Activated T-helper 2 cell treated with anti-CD3 and anti-CD28 coated beads, Interferon-gamma antibody, Interleukin-2, Interleukin-4, amounts not matched to agents 10 μg/mL and 5 μg/mL and 100 μg/mL, durations not matched to agents 14 hours and 24 hours and 36 hours (primary cell): ENCODE results near the gene POGZ. TPM values are rescaled to one million over a fixed set of nuclear protein-coding genes. Genes with fewer than 3 reads are reported as not detected.
A peak's percentile ranks its signal among the peaks of the same experiment; 100 is the strongest.
"Not testable (repeated sequence)": the region's sequence is repeated elsewhere in the genome, so short reads cannot be mapped to it uniquely, and the experiment has no call there.

Experiments
- DNase-seq: peaks from one replicate; pipeline ENCODE4 v3.0.0; 2021; ENCODE audit warnings: low spot score
- H3K27ac Mint-ChIP-seq: one replicate; pipeline ENCODE4 v1.8.0; 2021; ENCODE audit warnings: mixed read lengths
- H3K27me3 Mint-ChIP-seq: one replicate; pipeline ENCODE4 v1.8.0; 2021; ENCODE audit warnings: low read depth, mixed read lengths
- H3K36me3 Mint-ChIP-seq: one replicate; pipeline ENCODE4 v1.8.0; 2021; ENCODE audit warnings: low read depth, mixed read lengths
- H3K4me1 Mint-ChIP-seq: one replicate; pipeline ENCODE4 v1.8.0; 2021; ENCODE audit warnings: low read depth, mixed read lengths
- H3K4me3 Mint-ChIP-seq: one replicate; pipeline ENCODE4 v1.8.0; 2021; ENCODE audit warnings: low read depth, mild to moderate bottlenecking, moderate library complexity, mixed read lengths
- H3K9me3 Mint-ChIP-seq: one replicate; pipeline ENCODE4 v1.8.0; 2021; ENCODE audit warnings: mixed read lengths
- intact Hi-C: fragments of 100-400 bp; cut with micrococcal nuclease; formaldehyde crosslinking; loops from one replicate; pipeline ENCODE4 v1.15.1; 2023
- total RNA-seq: library from RNA; stranded (reverse); gene quantifications from 2 replicates; pipeline ENCODE4 v1.2.3, GENCODE V29; 2022

Gene POGZ
- total RNA-seq, 1 donor from 2014 or later = 89.1 TPM

- H3K27me3 Mint-ChIP-seq = no peaks in the 10 kb centered on the region
- H3K4me1 Mint-ChIP-seq = peaks cover 19% of the 10 kb centered on the region
- peaks cover 71% of the 10 kb centered on the region for H3K36me3 Mint-ChIP-seq
- peak overlapping the region; percentile 32 for H3K4me3 Mint-ChIP-seq
- peak overlapping the region; percentile 45 for H3K27ac Mint-ChIP-seq
- intact Hi-C loops = no loop called here
- H3K9me3 Mint-ChIP-seq = no peaks in the 10 kb centered on the region
- no peak for DNase-seq
These were observed 57.4 kb downstream of the POGZ start for GRCh38 chr1:151401860-151402259.

GRCh38 chr1:151401125-151401788 is 58.0 kb downstream of the POGZ start:
- peaks cover 19% of the 10 kb centered on the region for H3K4me1 Mint-ChIP-seq
- H3K4me3 Mint-ChIP-seq = peak overlapping the region; percentile 98
- H3K9me3 Mint-ChIP-seq = no peaks in the 10 kb centered on the region
- H3K27me3 Mint-ChIP-seq = no peaks in the 10 kb centered on the region
- peak overlapping the region; percentile 100 for H3K27ac Mint-ChIP-seq
- DNase-seq = no peak
- intact Hi-C loops = no loop called here
- H3K36me3 Mint-ChIP-seq = peaks cover 68% of the 10 kb centered on the region

GRCh38 chr1:151399324-151400171 is 59.7 kb downstream of the POGZ start, which contains the start of gene PSMB4:
TSS of gene PSMB4 (plus strand) at chr1:151399573. CDS start at chr1:151399588, 15 bp downstream.
- peak within 1 kb of the TSS; percentile 100 for H3K27ac Mint-ChIP-seq
- H3K9me3 Mint-ChIP-seq = no peaks in the 10 kb centered on the region
- H3K4me3 Mint-ChIP-seq = peak within 1 kb of the TSS; percentile 98

GRCh38 chr1:151396265-151396664 is 63.0 kb downstream of the POGZ start:
- H3K4me3 Mint-ChIP-seq, H3K27ac Mint-ChIP-seq, DNase-seq, H3K9me3 Mint-ChIP-seq, intact Hi-C loops: not testable (repeated sequence)
- Mint-ChIP-seq H3K27me3 (peaks cover 12% of the 10 kb centered on the region), H3K36me3 (peaks cover 20% of the 10 kb centered on the region), H3K4me1 (peaks cover 13% of the 10 kb centered on the region)

More at GRCh38 chr1:151399324-151400171, 59.7 kb downstream of the POGZ start, which contains the start of gene PSMB4:
- H3K4me1 Mint-ChIP-seq = peaks cover 19% of the 10 kb centered on the region
- intact Hi-C loops = loop anchor here (1.0 kb wide), 1 partner anchor 52 kb away; the partner anchor contains the start of gene RFX5
- H3K36me3 Mint-ChIP-seq = peaks cover 51% of the 10 kb centered on the region
- peaks cover under 1% of the 10 kb centered on the region for H3K27me3 Mint-ChIP-seq
- peak; percentile 81 for DNase-seq

DNA sequence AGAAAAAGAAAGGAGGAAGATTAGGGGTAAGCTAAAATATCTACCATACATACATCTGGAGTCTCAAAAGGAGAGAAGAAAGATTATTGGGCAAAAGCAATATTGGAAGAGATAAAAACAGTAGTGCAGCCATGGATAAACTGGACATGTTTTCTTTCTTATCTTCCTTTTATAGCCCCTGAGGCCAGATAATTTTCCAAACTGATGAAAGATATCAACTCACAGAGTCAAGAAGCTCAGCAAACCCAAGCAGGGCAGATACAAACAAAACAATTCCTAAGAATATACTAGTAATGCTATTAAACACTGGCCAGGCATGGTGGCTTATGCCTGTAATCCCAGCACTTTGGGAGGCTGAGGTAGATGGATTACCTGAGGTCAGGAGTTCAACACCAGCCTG is 65.7 kb downstream of the POGZ start:
- Mint-ChIP-seq H3K27me3 (peaks cover 12% of the 10 kb centered on the region), H3K9me3 (no peaks in the 10 kb centered on the region), H3K36me3 (no peaks in the 10 kb centered on the region), H3K4me3 (no peak overlapping the region), H3K27ac (no peak overlapping the region), H3K4me1 (no peaks in the 10 kb centered on the region)
- DNase-seq = no peak
- intact Hi-C loops = no loop called here

GRCh38 chr1:151391079-151391563 is 68.2 kb downstream of the POGZ start:
- Mint-ChIP-seq H3K27me3 (peaks cover 12% of the 10 kb centered on the region), H3K4me3 (no peak overlapping the region), H3K4me1 (peaks cover 1% of the 10 kb centered on the region), H3K27ac (no peak overlapping the region), H3K9me3 (no peaks in the 10 kb centered on the region), H3K36me3 (no peaks in the 10 kb centered on the region)
- intact Hi-C loops = no loop called here
- no peak for DNase-seq

GRCh38 chr1:151390221-151391078 is 68.8 kb downstream of the POGZ start:
- DNase-seq, H3K27ac Mint-ChIP-seq, intact Hi-C loops: not testable (repeated sequence)

GRCh38 chr1:151386002-151386401 is 73.3 kb downstream of the POGZ start:
- no peak for DNase-seq
- peaks cover 1% of the 10 kb centered on the region for H3K4me1 Mint-ChIP-seq
- no peak overlapping the region for H3K27ac Mint-ChIP-seq
- H3K27me3 Mint-ChIP-seq = no peaks in the 10 kb centered on the region
- no peaks in the 10 kb centered on the region for H3K9me3 Mint-ChIP-seq
- no peaks in the 10 kb centered on the region for H3K36me3 Mint-ChIP-seq
- intact Hi-C loops = no loop called here
- H3K4me3 Mint-ChIP-seq = no peak overlapping the region

More at GRCh38 chr1:151390221-151391078, 68.8 kb downstream of the POGZ start:
- not testable (repeated sequence) for H3K4me1 Mint-ChIP-seq, H3K9me3 Mint-ChIP-seq, H3K4me3 Mint-ChIP-seq, H3K36me3 Mint-ChIP-seq
- H3K27me3 Mint-ChIP-seq = peaks cover 12% of the 10 kb centered on the region

DNA sequence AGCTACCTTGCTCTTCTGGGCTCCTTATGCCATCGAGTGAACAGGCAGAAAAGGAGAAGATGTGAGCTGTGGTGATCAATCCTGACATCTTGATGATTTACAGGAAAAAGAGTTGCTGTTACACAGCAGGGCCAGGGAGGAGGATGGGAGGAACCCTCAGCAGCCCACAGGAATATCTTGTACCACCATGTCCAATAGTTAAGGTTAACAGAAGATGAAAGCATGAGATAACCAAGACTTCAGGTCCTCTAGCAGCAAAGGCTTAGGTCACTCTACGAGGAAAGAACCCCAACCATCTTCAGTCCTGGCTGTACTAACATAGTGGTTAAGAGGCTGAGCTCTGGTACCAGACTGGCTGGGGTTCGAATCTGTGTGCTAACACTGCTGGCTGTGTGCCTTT is 74.7 kb downstream of the POGZ start:
- no peak for DNase-seq
- no peak overlapping the region for H3K4me3 Mint-ChIP-seq
- no peak overlapping the region for H3K27ac Mint-ChIP-seq
- peaks cover 1% of the 10 kb centered on the region for H3K4me1 Mint-ChIP-seq
- intact Hi-C loops = no loop called here
- H3K27me3 Mint-ChIP-seq = no peaks in the 10 kb centered on the region
- H3K36me3 Mint-ChIP-seq = no peaks in the 10 kb centered on the region
- no peaks in the 10 kb centered on the region for H3K9me3 Mint-ChIP-seq

GRCh38 chr1:151377150-151377884 is 82.0 kb downstream of the POGZ start:
- Mint-ChIP-seq H3K27ac (no peak overlapping the region), H3K9me3 (no peaks in the 10 kb centered on the region), H3K4me1 (no peaks in the 10 kb centered on the region), H3K36me3 (no peaks in the 10 kb centered on the region), H3K27me3 (peaks cover 6% of the 10 kb centered on the region), H3K4me3 (no peak overlapping the region)
- intact Hi-C loops = no loop called here
- DNase-seq = no peak

DNA sequence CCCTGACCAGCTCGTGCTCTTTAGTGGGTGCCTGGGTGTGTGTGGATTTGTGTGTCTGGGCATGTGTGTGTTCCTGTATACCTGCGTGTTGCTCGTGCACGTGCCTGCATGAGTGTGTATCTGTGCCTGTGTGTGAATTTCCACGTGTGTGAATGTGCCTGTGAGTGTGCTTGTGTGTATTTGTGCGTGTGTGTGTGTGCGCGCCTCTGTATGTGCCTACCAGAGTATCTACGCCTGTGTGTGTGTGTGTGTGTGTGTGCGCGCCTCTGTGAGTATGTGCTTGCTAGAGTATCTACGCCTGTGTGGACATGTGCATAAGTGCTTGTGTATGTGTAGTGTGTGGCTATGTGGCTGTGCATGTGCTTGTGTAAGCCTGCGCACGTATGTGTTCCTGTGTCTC is 86.1 kb downstream of the POGZ start:
- DNase-seq = no peak
- no peaks in the 10 kb centered on the region for H3K4me1 Mint-ChIP-seq
- no peak overlapping the region for H3K4me3 Mint-ChIP-seq
- intact Hi-C loops = no loop called here
- H3K36me3 Mint-ChIP-seq = no peaks in the 10 kb centered on the region
- no peaks in the 10 kb centered on the region for H3K9me3 Mint-ChIP-seq
- peaks cover 6% of the 10 kb centered on the region for H3K27me3 Mint-ChIP-seq
- no peak overlapping the region for H3K27ac Mint-ChIP-seq
